CD4-positive, CD25-positive, alpha-beta regulatory T cell (primary cell): ENCODE results near the gene GPR119. TPM values are rescaled to one million over a fixed set of nuclear protein-coding genes. Genes with fewer than 3 reads are reported as not detected.
"Not testable (repeated sequence)": the region's sequence is repeated elsewhere in the genome, so short reads cannot be mapped to it uniquely, and the experiment has no call there.

ENCODE experiments used
- ATAC-seq, 2 donors: fragments of 150-1000 bp; cut with Tn5 transposase; one replicate each; pipeline ENCODE4 v1.10.0; 2021; ENCODE audit warnings: low read depth in 2 of 2, moderate number of reproducible peaks in 2 of 2, moderate library complexity in 1 of 2
- DNase-seq, 3 donors: peaks; one replicate each; pipeline versions ENCODE4 v3.0.0 to v3.0.0-alpha.2; 2012 to 2022; ENCODE audit warnings: mixed read lengths in 1 of 3
- H3K27ac ChIP-seq: one replicate; pipeline ENCODE4 v1.7.0; 2013; ENCODE audit warnings: mild to moderate bottlenecking, low read length; ENCODE audit not compliant: insufficient read depth, poor library complexity, severe bottlenecking
- H3K27me3 ChIP-seq: one replicate; pipeline ENCODE4 v1.7.0; 2013; ENCODE audit warnings: low read length; ENCODE audit not compliant: control insufficient read depth, insufficient read depth
- H3K36me3 ChIP-seq: one replicate; pipeline ENCODE4 v1.7.0; 2013; ENCODE audit warnings: mild to moderate bottlenecking, low read length, moderate library complexity; ENCODE audit not compliant: control insufficient read depth, insufficient read depth
- H3K4me1 ChIP-seq: 2 replicates; pipeline ENCODE4 v1.7.0; 2013; ENCODE audit warnings: mild to moderate bottlenecking, low read length; ENCODE audit not compliant: insufficient read depth, control insufficient read depth, poor library complexity, severe bottlenecking
- H3K4me3 ChIP-seq: one replicate; pipeline ENCODE4 v1.7.0; 2013; ENCODE audit warnings: low read depth, mild to moderate bottlenecking, low read length, moderate library complexity
- H3K9me3 ChIP-seq, 2 experiments: 1 replicate in 1 of 2; 2 replicates in 1 of 2; pipeline ENCODE4 v1.7.0; 2013; ENCODE audit warnings: low read length in 2 of 2, mild to moderate bottlenecking in 1 of 2, moderate library complexity in 1 of 2; ENCODE audit not compliant: control insufficient read depth in 2 of 2
- H3K27ac Mint-ChIP-seq, 3 donors: one replicate each; pipeline ENCODE4 v1.8.0; 2020 to 2022; ENCODE audit warnings: mild to moderate bottlenecking in 3 of 3, mixed read lengths in 3 of 3, moderate library complexity in 2 of 3
- H3K27me3 Mint-ChIP-seq: one replicate; pipeline ENCODE4 v1.8.0; 2022; ENCODE audit warnings: mild to moderate bottlenecking, mixed read lengths
- H3K36me3 Mint-ChIP-seq: one replicate; pipeline ENCODE4 v1.8.0; 2020; ENCODE audit warnings: mixed read lengths
- H3K4me1 Mint-ChIP-seq, 4 donors: one replicate each; pipeline ENCODE4 v1.8.0; 2020 to 2022; ENCODE audit warnings: mixed read lengths in 4 of 4, mild to moderate bottlenecking in 1 of 4
- H3K4me3 Mint-ChIP-seq, 4 donors: one replicate each; pipeline ENCODE4 v1.8.0; 2020 to 2022; ENCODE audit warnings: mild to moderate bottlenecking in 4 of 4, mixed read lengths in 4 of 4, moderate library complexity in 3 of 4
- H3K9me3 Mint-ChIP-seq, 7 donors: one replicate each; pipeline ENCODE4 v1.8.0; 2020 to 2022; ENCODE audit warnings: mixed read lengths in 7 of 7, mild to moderate bottlenecking in 3 of 7, moderate library complexity in 2 of 7
- polyA plus RNA-seq, 4 donors: library from polyadenylated mRNA; unstranded; fragments of 300-500 nt; fragmentation: Illumina TruSeq; gene quantifications; one replicate each; pipeline ENCODE4 v1.2.3, GENCODE V29; 2021
- total RNA-seq: library from RNA; stranded (reverse); gene quantifications from one replicate; pipeline ENCODE4 v1.2.3, GENCODE V29; 2022

The GPR119 gene
- total and polyA plus RNA-seq, 5 donors from 2014 or later: not detected

GRCh38 chrX:130378024-130378669 is 7.3 kb downstream of the GPR119 start:
- H3K27ac Mint-ChIP-seq: no peak overlapping the region
- H3K9me3 Mint-ChIP-seq: peaks cover 0 to 1% (median 0%) of the 10 kb centered on the region in 7 donors
- no peak overlapping the region for H3K27ac ChIP-seq
- DNase-seq (no peak), ATAC-seq (no peak)
- H3K36me3 ChIP-seq: no peaks in the 10 kb centered on the region
- H3K4me3 Mint-ChIP-seq: no peak overlapping the region
- H3K4me1 Mint-ChIP-seq: no peaks in the 10 kb centered on the region
- H3K4me1 ChIP-seq: no peaks in the 10 kb centered on the region
- no peaks in the 10 kb centered on the region for H3K27me3 ChIP-seq
- H3K4me3 ChIP-seq: no peak overlapping the region
- H3K36me3 Mint-ChIP-seq: no peaks in the 10 kb centered on the region
- H3K9me3 ChIP-seq: no peaks in the 10 kb centered on the region
- H3K27me3 Mint-ChIP-seq: no peaks in the 10 kb centered on the region

- H3K27ac ChIP-seq: no peak overlapping the region
- no peaks in the 10 kb centered on the region for H3K4me1 Mint-ChIP-seq
- H3K4me3 Mint-ChIP-seq: no peak overlapping the region
- no peaks in the 10 kb centered on the region for H3K27me3 Mint-ChIP-seq
- peaks cover 0 to 1% (median 0%) of the 10 kb centered on the region in 7 donors for H3K9me3 Mint-ChIP-seq
- H3K36me3 ChIP-seq: no peaks in the 10 kb centered on the region
- H3K4me1 ChIP-seq: no peaks in the 10 kb centered on the region
- H3K27ac Mint-ChIP-seq: no peak overlapping the region
- H3K27me3 ChIP-seq: no peaks in the 10 kb centered on the region
- ATAC-seq (no peak), DNase-seq (no peak)
- peaks cover 6% of the 10 kb centered on the region for H3K36me3 Mint-ChIP-seq
- H3K4me3 ChIP-seq: no peak overlapping the region
- H3K9me3 ChIP-seq: no peaks in the 10 kb centered on the region
Observed at GRCh38 chrX:130376077-130376476, 9.4 kb downstream of the GPR119 start.

DNA sequence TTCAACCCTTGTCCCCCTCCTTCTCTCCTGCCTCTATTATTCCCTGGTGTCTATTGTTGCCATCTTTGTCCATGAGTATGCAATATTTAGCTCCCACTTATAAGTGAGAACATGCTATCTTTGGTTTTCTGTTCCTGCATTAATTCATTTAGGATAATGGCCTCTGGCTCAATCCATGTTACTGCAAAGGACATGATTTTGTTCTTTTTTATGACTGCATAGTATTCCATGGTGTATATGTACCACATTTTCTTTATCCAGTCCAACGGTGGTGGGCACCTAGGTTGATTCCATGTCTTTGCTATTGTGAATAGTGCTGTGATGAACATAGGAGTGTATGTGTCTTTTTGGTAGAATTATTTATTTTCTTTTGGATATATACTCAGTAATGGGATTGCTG is 33.4 kb downstream of the GPR119 start:
- H3K9me3 Mint-ChIP-seq, H3K4me1 ChIP-seq, H3K4me3 Mint-ChIP-seq, H3K27me3 Mint-ChIP-seq, H3K27me3 ChIP-seq, H3K4me1 Mint-ChIP-seq, H3K27ac ChIP-seq, ATAC-seq, H3K27ac Mint-ChIP-seq, H3K9me3 ChIP-seq, H3K4me3 ChIP-seq, DNase-seq: not testable (repeated sequence)
- peaks cover 10% of the 10 kb centered on the region for H3K36me3 Mint-ChIP-seq
- H3K36me3 ChIP-seq: peaks cover 15% of the 10 kb centered on the region

- Mint-ChIP-seq H3K4me3 (no peak overlapping the region), H3K27me3 (no peaks in the 10 kb centered on the region), H3K9me3 (no peaks in the 10 kb centered on the region), H3K36me3 (peaks cover 10% of the 10 kb centered on the region), H3K4me1 (no peaks in the 10 kb centered on the region), H3K27ac (no peak overlapping the region)
- H3K4me3 ChIP-seq: no peak overlapping the region
- H3K27ac ChIP-seq: no peak overlapping the region
- no peaks in the 10 kb centered on the region for H3K27me3 ChIP-seq
- DNase-seq (no peak), ATAC-seq (no peak)
- H3K36me3 ChIP-seq: peaks cover 15% of the 10 kb centered on the region
- no peaks in the 10 kb centered on the region for H3K4me1 ChIP-seq
- no peaks in the 10 kb centered on the region for H3K9me3 ChIP-seq
Observed at GRCh38 chrX:130351567-130351966, 33.9 kb downstream of the GPR119 start.

DNA sequence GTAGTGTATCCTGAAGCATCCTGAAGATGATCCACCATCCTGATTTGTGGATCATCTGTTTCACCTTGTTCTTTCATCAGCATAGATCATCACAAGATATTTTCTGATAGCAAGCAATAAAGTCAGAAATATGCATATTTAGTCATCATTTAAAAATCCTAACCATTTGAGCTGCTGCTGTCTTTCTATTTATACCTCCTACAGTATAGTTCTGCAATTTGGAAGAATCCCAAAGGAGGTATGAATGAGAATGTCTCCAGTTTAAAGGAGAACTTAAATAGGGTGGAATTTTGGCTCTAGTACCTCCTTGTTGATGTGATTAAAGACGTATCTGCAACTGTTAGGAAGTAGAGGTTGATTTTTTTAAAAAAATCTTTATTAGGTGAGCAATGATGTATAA is 38.2 kb downstream of the GPR119 start:
- H3K36me3 Mint-ChIP-seq: peaks cover under 1% of the 10 kb centered on the region

GRCh38 chrX:130343411-130343810 is 42.1 kb downstream of the GPR119 start:
- H3K4me1 ChIP-seq: peaks cover 5% of the 10 kb centered on the region
- no peak overlapping the region for H3K4me3 Mint-ChIP-seq
- H3K4me1 Mint-ChIP-seq: peaks cover 0 to 20% (median 13%) of the 10 kb centered on the region in 4 donors
- no peak overlapping the region for H3K27ac Mint-ChIP-seq
- ATAC-seq (no peak), DNase-seq (no peak)
- H3K9me3 Mint-ChIP-seq: peaks cover 0 to 2% (median 0%) of the 10 kb centered on the region in 7 donors
- no peak overlapping the region for H3K4me3 ChIP-seq
- no peak overlapping the region for H3K27ac ChIP-seq
- H3K27me3 Mint-ChIP-seq: peaks cover 5% of the 10 kb centered on the region
- no peaks in the 10 kb centered on the region for H3K36me3 Mint-ChIP-seq
- H3K36me3 ChIP-seq: no peaks in the 10 kb centered on the region
- H3K27me3 ChIP-seq: no peaks in the 10 kb centered on the region
- H3K9me3 ChIP-seq: no peaks in the 10 kb centered on the region

More for the DNA sequence above, 38.2 kb downstream of the GPR119 start:
- H3K4me1 ChIP-seq: no peaks in the 10 kb centered on the region
- ATAC-seq: no peak
- Mint-ChIP-seq H3K9me3 (no peaks in the 10 kb centered on the region), H3K4me1 (peaks cover 0 to 2% (median 0%) of the 10 kb centered on the region in 4 donors), H3K4me3 (no peak overlapping the region), H3K27ac (no peak overlapping the region), H3K27me3 (no peaks in the 10 kb centered on the region)
- no peak overlapping the region for H3K27ac ChIP-seq
- no peak for DNase-seq
- peaks cover 11% of the 10 kb centered on the region for H3K36me3 ChIP-seq
- no peak overlapping the region for H3K4me3 ChIP-seq
- no peaks in the 10 kb centered on the region for H3K27me3 ChIP-seq
- H3K9me3 ChIP-seq: no peaks in the 10 kb centered on the region

DNA sequence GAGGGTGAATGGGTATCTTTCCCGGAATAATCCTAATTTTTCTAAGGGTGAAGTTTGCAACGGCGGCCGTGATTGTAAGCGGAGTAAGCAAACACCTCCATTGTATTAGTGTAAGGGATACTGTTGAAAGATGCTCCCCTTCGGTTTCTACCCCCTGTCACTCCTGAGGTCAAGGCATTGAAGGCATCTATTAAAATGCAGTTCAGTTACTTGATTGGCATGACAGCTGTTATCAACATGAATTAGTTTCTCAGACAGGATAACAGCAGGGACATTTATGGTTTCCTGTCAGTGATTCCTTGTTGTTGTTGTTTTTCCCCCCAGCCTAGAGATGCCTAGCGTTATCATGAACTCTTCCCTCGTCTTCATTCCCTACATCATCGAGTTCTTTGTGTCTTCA is 45.2 kb downstream of the GPR119 start:
- Histone ChIP-seq H3K4me3 (peak overlapping the region; percentile 78), H3K27ac (peak overlapping the region; percentile 72), H3K4me1 (peaks cover 5% of the 10 kb centered on the region), H3K9me3 (no peaks in the 10 kb centered on the region), H3K36me3 (no peaks in the 10 kb centered on the region), H3K27me3 (no peaks in the 10 kb centered on the region)
- Mint-ChIP-seq H3K27me3 (peaks cover 9% of the 10 kb centered on the region), H3K9me3 (peaks cover 0 to 2% (median 0%) of the 10 kb centered on the region in 7 donors), H3K36me3 (no peaks in the 10 kb centered on the region), H3K27ac (peak overlapping the region in 2 of 3 donors; percentile 89 to 94), H3K4me1 (peaks cover 0 to 20% (median 13%) of the 10 kb centered on the region in 4 donors), H3K4me3 (peak overlapping the region; percentile 89 to 97 (median 96))
- DNase-seq: no peak
- ATAC-seq: no peak
